Heart left ventricle (tissue), 16 donors: ENCODE data around the gene SULT2B1. TPM values are rescaled to one million over a fixed set of nuclear protein-coding genes. Genes with fewer than 3 reads are reported as not detected.

ENCODE experiments used
- ATAC-seq, 4 donors: fragments of 200-7000 bp; cut with Tn5 transposase; one replicate each; pipeline ENCODE4 v1.9.1; 2020 to 2022; ENCODE audit warnings: moderate library complexity in 4 of 4, mild to moderate bottlenecking in 3 of 4, moderate number of reproducible peaks in 1 of 4
- DNase-seq, 5 donors: peaks; one replicate each; pipeline ENCODE4 v3.0.0-alpha.2; 2020
- H3K27ac ChIP-seq, 12 donors: fragments of 200-600 bp; sonication (generic) in 4 of 12; one replicate each; pipeline versions ENCODE4 v1.5.0 to v1.8.0; 2016 to 2022; ENCODE audit warnings: mild to moderate bottlenecking in 2 of 12
- H3K27me3 ChIP-seq, 9 donors: fragments of 200-600 bp; sonication (generic) in 2 of 9; one replicate each; pipeline versions ENCODE4 v1.5.1 to v1.8.0; 2016 to 2022; ENCODE audit warnings: mild to moderate bottlenecking in 3 of 9
- H3K36me3 ChIP-seq, 9 donors: fragments of 200-600 bp; sonication (generic) in 2 of 9; one replicate each; pipeline versions ENCODE4 v1.5.0 to v1.8.0; 2018 to 2022; ENCODE audit warnings: mild to moderate bottlenecking in 2 of 9
- H3K4me1 ChIP-seq, 12 donors: fragments of 200-600 bp; sonication (generic) in 4 of 12; one replicate each; pipeline versions ENCODE4 v1.5.0 to v1.8.0; 2016 to 2022; ENCODE audit warnings: mild to moderate bottlenecking in 3 of 12
- H3K4me3 ChIP-seq, 12 donors: fragments of 200-600 bp; sonication (generic) in 4 of 12; one replicate each; pipeline versions ENCODE4 v1.5.0 to v1.8.0; 2017 to 2022; ENCODE audit warnings: mild to moderate bottlenecking in 9 of 12, moderate library complexity in 4 of 12
- H3K9me3 ChIP-seq, 12 donors: fragments of 200-600 bp; sonication (generic) in 4 of 12; one replicate each; pipeline versions ENCODE4 v1.5.0 to v1.8.0; 2016 to 2022; ENCODE audit warnings: mild to moderate bottlenecking in 1 of 12
- CTCF ChIP-seq, 12 donors: fragments of 200-600 bp; sonication (generic) in 4 of 12; IDR thresholded peaks; one replicate each; pipeline versions ENCODE4 v1.5.0 to v1.8.0; 2018 to 2022; ENCODE audit warnings: antibody characterized with exemption in 12 of 12, mild to moderate bottlenecking in 5 of 12
- POLR2A ChIP-seq, 2 donors: fragments of 450-650 bp; IDR thresholded peaks; one replicate each; pipeline ENCODE4 v1.6.1; 2017; ENCODE audit warnings: antibody characterized with exemption in 2 of 2, mild to moderate bottlenecking in 2 of 2, moderate library complexity in 2 of 2
- WGBS, 4 donors: extraction: QIAGEN DNeasy Blood & Tissue Kit in 2 of 4; methylation state at CpG; one replicate each; pipeline versions ENCODE4 v1.1.5 to v1.1.7; 2013 to 2018; 5-methylcytosine and 5-hydroxymethylcytosine counted together
- intact Hi-C, 10 donors: fragments of 100-400 bp; cut with DNase I; formaldehyde crosslinking; loops; one replicate each; pipeline versions ENCODE4 v1.11.1 to v1.14.2; 2022
- polyA plus RNA-seq, 2 donors: library from polyadenylated mRNA; stranded (reverse); fragments of 200-250 nt; gene quantifications; one replicate each; pipeline ENCODE4 v1.2.3, GENCODE V29; 2013
- total RNA-seq, 9 donors: library from RNA; depleted of rRNA in 2 of 9; stranded (reverse); fragments of >200 nt in 2 of 9; fragmentation: NEBNext Ultra II Directional in 3 of 9; extraction: Animal tissue kit (Norgen Biotek cat#: 25700) in 3 of 9; gene quantifications; one replicate each; pipeline versions ENCODE4 v1.1.0 to v1.2.4, GENCODE V29; 2016 to 2023
- donor health status: ischemic (EF 13 %, LVEDD 7.1; RV severe dilation, severe dysfunction).
- donor health status: healthy with polysubstance abuse.
- donor health status: DM: no; HTN: yes; CAD: no.
- donor health status: DM: no; HTN: no; CAD: no.
- donor health status: ischemic (EF 25% LVEDD 6.9; RV normal size, moderate dysfunction).
- donor health status: ischemic (EF 25% LVEDD 5.7; RV mildly dilated, moderate dysfunction).
- donor health status: healthy.
- donor health status: DM: yes; HTN: yes; CAD: no.
- donor health status: ischemic (EF 35%, LVEDD 5.7; RV mildly dilated, moderate dysfunction).
- donor health status: nonischemic (EF 11% LVEDD 7.7; RV severe dilation, severe dysfunction).
- donor health status: DM: yes; HTN: yes; CAD: no.
- donor health status: PGD.
- donor health status: ischemic (EF 29% LVEDD 5.4; RV normal size, mild dysfunction).
- donor health status: nonischemic (EF 23%, LVEDD 6.1; RV moderate dilation, normal function).

The SULT2B1 gene
- total and polyA plus RNA-seq, 11 donors: 0.19 to 0.45 TPM; not detected in 9

- intact Hi-C loops: loop anchor here in 6 of 10 donors (5.0 kb wide), 3 partner anchors 63 to 78 kb away; no protein-coding TSS in a partner anchor
- Histone ChIP-seq H3K4me3 (no peak overlapping the region), H3K36me3 (no peaks in the 10 kb centered on the region), H3K9me3 (no peaks in the 10 kb centered on the region), H3K27ac (no peak overlapping the region), H3K27me3 (peaks cover 0 to 40% (median 29%) of the 10 kb centered on the region in 9 donors), H3K4me1 (peaks cover 0 to 23% (median 3%) of the 10 kb centered on the region in 12 donors)
- WGBS, 4 donors: 84 to 85% (median 85%) methylated on average over 32 of the region's 32 CpGs
- TF ChIP-seq CTCF (IDR thresholded peaks at IDR 0.05) (no peak), POLR2A (IDR thresholded peaks at IDR 0.05) (no peak)
- ATAC-seq (no peak), DNase-seq (no peak)
These were observed 43.1 kb upstream of the SULT2B1 start for GRCh38 chr19:48508729-48509411.

GRCh38 chr19:48509467-48510194, 42.3 kb upstream of the SULT2B1 start:
- H3K27me3 ChIP-seq: peaks cover 0 to 42% (median 29%) of the 10 kb centered on the region in 9 donors
- no peak overlapping the region for H3K27ac ChIP-seq
- no peak for TF ChIP-seq POLR2A (IDR thresholded peaks at IDR 0.05)
- TF ChIP-seq CTCF (IDR thresholded peaks at IDR 0.05): no peak
- DNase-seq (no peak), ATAC-seq (no peak)
- 73 to 82% (median 79%) methylated on average over 11 to 12 of the region's 12 CpGs for WGBS, 4 donors
- no peaks in the 10 kb centered on the region for H3K36me3 ChIP-seq
- H3K4me3 ChIP-seq: no peak overlapping the region
- intact Hi-C loops: loop anchor here in 9 of 10 donors (5.0 kb wide), 3 partner anchors 63 to 78 kb away; no protein-coding TSS in a partner anchor
- no peaks in the 10 kb centered on the region for H3K9me3 ChIP-seq
- H3K4me1 ChIP-seq: peaks cover 0 to 26% (median 3%) of the 10 kb centered on the region in 12 donors

GRCh38 chr19:48510421-48511268, 41.3 kb upstream of the SULT2B1 start:
- peak; percentile 68 to 84 (median 78) for ATAC-seq
- Histone ChIP-seq H3K27ac (no peak overlapping the region), H3K4me3 (peak overlapping the region in 9 of 12 donors; percentile 6 to 38 (median 29)), H3K9me3 (no peaks in the 10 kb centered on the region), H3K36me3 (no peaks in the 10 kb centered on the region), H3K4me1 (peaks cover 0 to 26% (median 3%) of the 10 kb centered on the region in 12 donors), H3K27me3 (peaks cover 0 to 42% (median 29%) of the 10 kb centered on the region in 9 donors)
- TF ChIP-seq CTCF (IDR thresholded peaks at IDR 0.05) (no peak), POLR2A (IDR thresholded peaks at IDR 0.05) (no peak)
- intact Hi-C loops: loop anchor here in 3 of 10 donors (5.0 kb wide), 1 partner anchor 72 kb away; no protein-coding TSS in a partner anchor
- DNase-seq: peak; percentile 60 to 79 (median 74)
- 12 to 21% (median 13%) methylated on average over 16 to 24 of the region's 24 CpGs for WGBS, 4 donors
